Endodermal cell (in vitro differentiated cells): ENCODE results near the gene EML5. TPM values are rescaled to one million over a fixed set of nuclear protein-coding genes. Genes with fewer than 3 reads are reported as not detected.
A peak's percentile ranks its signal among the peaks of the same experiment; 100 is the strongest.

ENCODE experiments used
- DNase-seq: peaks from one replicate; pipeline ENCODE4 v3.0.0-alpha.2; 2017
- H3K27ac ChIP-seq: 2 replicates; pipeline ENCODE4 v1.5.1; 2013; ENCODE audit warnings: mild to moderate bottlenecking, low read depth, low read length, moderate library complexity
- H3K27me3 ChIP-seq: 2 replicates; pipeline ENCODE4 v1.6.1; 2013; ENCODE audit warnings: mild to moderate bottlenecking, low read length, moderate library complexity; ENCODE audit not compliant: insufficient read depth, control insufficient read depth, poor library complexity, severe bottlenecking
- H3K36me3 ChIP-seq: 2 replicates; pipeline ENCODE4 v1.7.0; 2013; ENCODE audit warnings: mild to moderate bottlenecking, low read length, moderate library complexity; ENCODE audit not compliant: control insufficient read depth, insufficient read depth
- H3K4me1 ChIP-seq: one replicate; pipeline ENCODE4 v1.7.0; 2013; ENCODE audit warnings: low read length; ENCODE audit not compliant: control insufficient read depth, insufficient read depth
- H3K4me3 ChIP-seq: 2 replicates; pipeline ENCODE4 v1.5.1; 2013; ENCODE audit warnings: mild to moderate bottlenecking, low read length, moderate library complexity
- H3K9ac ChIP-seq: 2 replicates; pipeline ENCODE4 v1.6.1; 2013; ENCODE audit warnings: mild to moderate bottlenecking, low read length, moderate library complexity; ENCODE audit not compliant: poor library complexity, severe bottlenecking; ENCODE audit errors: extremely low read depth
- H3K9me3 ChIP-seq: 2 replicates; pipeline ENCODE4 v1.6.1; 2013; ENCODE audit warnings: mild to moderate bottlenecking, low read length, moderate library complexity; ENCODE audit not compliant: control insufficient read depth
- H3K27ac Mint-ChIP-seq: 2 replicates; pipeline ENCODE4 v1.8.0; 2020; ENCODE audit warnings: mixed read lengths
- H3K27me3 Mint-ChIP-seq: 2 replicates; pipeline ENCODE4 v1.8.0; 2021; ENCODE audit warnings: mild to moderate bottlenecking, mixed read lengths; ENCODE audit not compliant: insufficient read depth
- H3K36me3 Mint-ChIP-seq: 2 replicates; pipeline ENCODE4 v1.8.0; 2020; ENCODE audit warnings: low read depth, mixed read lengths
- H3K4me1 Mint-ChIP-seq: 2 replicates; pipeline ENCODE4 v1.8.0; 2020; ENCODE audit warnings: mixed read lengths
- H3K4me3 Mint-ChIP-seq: 2 replicates; pipeline ENCODE4 v1.8.0; 2020; ENCODE audit warnings: mild to moderate bottlenecking, moderate library complexity, mixed read lengths
- H3K9me3 Mint-ChIP-seq: 2 replicates; pipeline ENCODE4 v1.8.0; 2020; ENCODE audit warnings: mild to moderate bottlenecking, mixed read lengths
- WGBS, 2 experiments: methylation state at CpG; one replicate each; pipeline versions ENCODE4 v1.1.5 to v1.1.7; 2013; ENCODE audit warnings: missing lambda C conversion rate in 2 of 2, mixed read lengths in 1 of 2; ENCODE audit not compliant: insufficient coverage in 1 of 2, insufficient read length in 1 of 2; 5-methylcytosine and 5-hydroxymethylcytosine counted together
- total RNA-seq, 2 donors: library from RNA; stranded (reverse); fragmentation: NEBNext Ultra II Directional in 1 of 2; extraction: Animal tissue kit (Norgen Biotek cat#: 25700) in 1 of 2; gene quantifications; 2 replicates in 1 of 2; 3 replicates in 1 of 2; pipeline ENCODE4 v1.2.1, GENCODE V29; 2021
- TF ChIP-seq, protein P1 (sequence below): fragments of 200-600 bp; sonication (generic); conservative IDR thresholded peaks from 2 replicates; pipeline ENCODE4 v1.5.0; 2021; ENCODE audit warnings: antibody characterized with exemption, mild to moderate bottlenecking

EML5 gene
- total RNA-seq, 2 donors from 2014 or later = 1.7 to 2.3 TPM

GRCh38 chr14:88625671-88626070 lies 167.1 kb downstream of the EML5 start:
- no peak for DNase-seq
- Mint-ChIP-seq H3K27ac (no peak overlapping the region), H3K36me3 (no peaks in the 10 kb centered on the region), H3K27me3 (no peaks in the 10 kb centered on the region), H3K4me1 (peaks cover 5% of the 10 kb centered on the region), H3K4me3 (no peak overlapping the region), H3K9me3 (no peaks in the 10 kb centered on the region)
- Histone ChIP-seq H3K4me1 (no peaks in the 10 kb centered on the region), H3K9me3 (no peaks in the 10 kb centered on the region), H3K4me3 (no peak overlapping the region), H3K36me3 (peaks cover 4% of the 10 kb centered on the region), H3K27me3 (no peaks in the 10 kb centered on the region), H3K9ac (no peak overlapping the region), H3K27ac (no peak overlapping the region)
- WGBS, 2 experiments = 97 to 100% methylated on average over 1 to 3 of the region's 3 CpGs
- TF ChIP-seq, protein P1, sequence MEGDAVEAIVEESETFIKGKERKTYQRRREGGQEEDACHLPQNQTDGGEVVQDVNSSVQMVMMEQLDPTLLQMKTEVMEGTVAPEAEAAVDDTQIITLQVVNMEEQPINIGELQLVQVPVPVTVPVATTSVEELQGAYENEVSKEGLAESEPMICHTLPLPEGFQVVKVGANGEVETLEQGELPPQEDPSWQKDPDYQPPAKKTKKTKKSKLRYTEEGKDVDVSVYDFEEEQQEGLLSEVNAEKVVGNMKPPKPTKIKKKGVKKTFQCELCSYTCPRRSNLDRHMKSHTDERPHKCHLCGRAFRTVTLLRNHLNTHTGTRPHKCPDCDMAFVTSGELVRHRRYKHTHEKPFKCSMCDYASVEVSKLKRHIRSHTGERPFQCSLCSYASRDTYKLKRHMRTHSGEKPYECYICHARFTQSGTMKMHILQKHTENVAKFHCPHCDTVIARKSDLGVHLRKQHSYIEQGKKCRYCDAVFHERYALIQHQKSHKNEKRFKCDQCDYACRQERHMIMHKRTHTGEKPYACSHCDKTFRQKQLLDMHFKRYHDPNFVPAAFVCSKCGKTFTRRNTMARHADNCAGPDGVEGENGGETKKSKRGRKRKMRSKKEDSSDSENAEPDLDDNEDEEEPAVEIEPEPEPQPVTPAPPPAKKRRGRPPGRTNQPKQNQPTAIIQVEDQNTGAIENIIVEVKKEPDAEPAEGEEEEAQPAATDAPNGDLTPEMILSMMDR = no peak

- Histone ChIP-seq H3K4me1 (no peaks in the 10 kb centered on the region), H3K4me3 (no peak overlapping the region), H3K36me3 (peaks cover 18% of the 10 kb centered on the region), H3K9me3 (no peaks in the 10 kb centered on the region), H3K27ac (no peak overlapping the region), H3K9ac (no peak overlapping the region), H3K27me3 (no peaks in the 10 kb centered on the region)
- TF ChIP-seq, protein P1 = no peak
- DNase-seq = no peak
- Mint-ChIP-seq H3K36me3 (peaks cover 5% of the 10 kb centered on the region), H3K4me3 (no peak overlapping the region), H3K4me1 (peaks cover 16% of the 10 kb centered on the region), H3K27me3 (no peaks in the 10 kb centered on the region), H3K9me3 (no peaks in the 10 kb centered on the region), H3K27ac (no peak overlapping the region)
- WGBS, 2 experiments = 75 to 98% methylated on average over 1 to 2 of the region's 2 CpGs
These were observed 171.7 kb downstream of the EML5 start for GRCh38 chr14:88621100-88621499.

DNA sequence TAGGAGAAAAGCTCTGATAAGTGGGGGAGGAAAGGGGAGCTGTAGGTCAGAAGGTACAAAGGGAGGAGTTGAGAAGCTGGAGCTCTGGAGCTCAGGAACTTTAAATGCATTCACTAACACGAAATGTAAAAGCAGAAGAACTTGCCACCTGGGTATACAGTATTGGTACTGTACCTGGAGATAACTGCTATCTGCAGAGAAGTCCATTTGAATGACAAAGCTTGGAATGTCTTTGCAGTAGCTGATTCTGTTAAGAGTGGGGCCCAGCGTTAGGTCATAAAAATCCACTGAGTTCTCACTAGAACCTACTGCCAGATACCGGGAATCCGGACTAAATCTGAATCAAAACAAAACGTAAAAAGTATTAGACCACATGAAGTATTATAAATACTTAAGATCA lies 174.3 kb downstream of the EML5 start:
- TF ChIP-seq, protein P1 = no peak
- H3K36me3 Mint-ChIP-seq = peaks cover 10% of the 10 kb centered on the region
- peak overlapping the region; percentile 26 for H3K4me3 ChIP-seq
- no peaks in the 10 kb centered on the region for H3K9me3 ChIP-seq
- DNase-seq = peak; percentile 61
- 27 to 71% methylated on average over 2 to 5 of the region's 5 CpGs for WGBS, 2 experiments
- H3K9ac ChIP-seq = no peak overlapping the region
- H3K27me3 Mint-ChIP-seq = no peaks in the 10 kb centered on the region
- peaks cover 20% of the 10 kb centered on the region for H3K4me1 Mint-ChIP-seq
- peak overlapping the region; percentile 52 for H3K27ac Mint-ChIP-seq
- H3K27ac ChIP-seq = peak overlapping the region; percentile 50
- H3K4me1 ChIP-seq = peaks cover 6% of the 10 kb centered on the region
- H3K4me3 Mint-ChIP-seq = no peak overlapping the region
- H3K36me3 ChIP-seq = peaks cover 43% of the 10 kb centered on the region
- H3K27me3 ChIP-seq = no peaks in the 10 kb centered on the region
- no peaks in the 10 kb centered on the region for H3K9me3 Mint-ChIP-seq
